Left ventricle myocardium inferior (tissue), 1 donor: Measurements from ENCODE around the gene MAPK13. TPM values are rescaled to one million over a fixed set of nuclear protein-coding genes. Genes with fewer than 3 reads are reported as not detected.

ENCODE experiments used
- DNase-seq: peaks from one replicate; pipeline ENCODE4 v3.0.0-alpha.2; 2020
- H3K27ac ChIP-seq: fragments of 200-600 bp; replicated peaks from 2 replicates; pipeline ENCODE4 v1.8.0; 2021
- H3K27me3 ChIP-seq: fragments of 200-600 bp; 2 replicates; pipeline ENCODE4 v1.8.0; 2021; ENCODE audit warnings: low read depth
- H3K36me3 ChIP-seq: fragments of 200-600 bp; 2 replicates; pipeline ENCODE4 v1.8.0; 2021
- H3K4me1 ChIP-seq: fragments of 200-600 bp; 2 replicates; pipeline ENCODE4 v1.8.0; 2021
- H3K4me3 ChIP-seq: fragments of 200-600 bp; 2 replicates; pipeline ENCODE4 v1.8.0; 2021; ENCODE audit warnings: mild to moderate bottlenecking, moderate library complexity
- H3K9me3 ChIP-seq: fragments of 200-600 bp; replicated peaks from 2 replicates; pipeline ENCODE4 v1.8.0; 2021
- intact Hi-C: fragments of 100-400 bp; cut with micrococcal nuclease; formaldehyde crosslinking; loops from one replicate; pipeline ENCODE4 v1.11.0; 2022
- total RNA-seq: library from RNA; stranded (reverse); fragmentation: NEBNext Ultra II Directional; extraction: Animal tissue kit (Norgen Biotek cat#: 25700); gene quantifications from one replicate; pipeline ENCODE4 v1.2.1, GENCODE V29; 2021
- TF ChIP-seq, protein P1 (sequence below): fragments of 200-600 bp; IDR thresholded peaks from 2 replicates; pipeline ENCODE4 v1.8.0; 2021; ENCODE audit warnings: antibody characterized with exemption, mild to moderate bottlenecking, borderline replicate concordance
- donor health status: DM: no; HTN: yes; CAD: no; lungs with severe emphysema.

The MAPK13 gene
- total RNA-seq, 1 donor from 2014 or later = 0.33 TPM

- Histone ChIP-seq H3K4me3 (no peak overlapping the region), H3K27me3 (peaks cover 64% of the 10 kb centered on the region), H3K27ac (no peak overlapping the region), H3K4me1 (peaks cover 26% of the 10 kb centered on the region), H3K36me3 (no peaks in the 10 kb centered on the region), H3K9me3 (no peaks in the 10 kb centered on the region)
- no peak for DNase-seq
- TF ChIP-seq, protein P1, sequence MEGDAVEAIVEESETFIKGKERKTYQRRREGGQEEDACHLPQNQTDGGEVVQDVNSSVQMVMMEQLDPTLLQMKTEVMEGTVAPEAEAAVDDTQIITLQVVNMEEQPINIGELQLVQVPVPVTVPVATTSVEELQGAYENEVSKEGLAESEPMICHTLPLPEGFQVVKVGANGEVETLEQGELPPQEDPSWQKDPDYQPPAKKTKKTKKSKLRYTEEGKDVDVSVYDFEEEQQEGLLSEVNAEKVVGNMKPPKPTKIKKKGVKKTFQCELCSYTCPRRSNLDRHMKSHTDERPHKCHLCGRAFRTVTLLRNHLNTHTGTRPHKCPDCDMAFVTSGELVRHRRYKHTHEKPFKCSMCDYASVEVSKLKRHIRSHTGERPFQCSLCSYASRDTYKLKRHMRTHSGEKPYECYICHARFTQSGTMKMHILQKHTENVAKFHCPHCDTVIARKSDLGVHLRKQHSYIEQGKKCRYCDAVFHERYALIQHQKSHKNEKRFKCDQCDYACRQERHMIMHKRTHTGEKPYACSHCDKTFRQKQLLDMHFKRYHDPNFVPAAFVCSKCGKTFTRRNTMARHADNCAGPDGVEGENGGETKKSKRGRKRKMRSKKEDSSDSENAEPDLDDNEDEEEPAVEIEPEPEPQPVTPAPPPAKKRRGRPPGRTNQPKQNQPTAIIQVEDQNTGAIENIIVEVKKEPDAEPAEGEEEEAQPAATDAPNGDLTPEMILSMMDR = no peak
- intact Hi-C loops = no loop called here
Observed at GRCh38 chr6:36135053-36135731, 4.9 kb downstream of the MAPK13 start.

GRCh38 chr6:36136034-36136433, 5.7 kb downstream of the MAPK13 start:
- TF ChIP-seq, protein P1 = no peak
- intact Hi-C loops = no loop called here
- no peak for DNase-seq
- no peaks in the 10 kb centered on the region for H3K9me3 ChIP-seq
- H3K27me3 ChIP-seq = peaks cover 56% of the 10 kb centered on the region
- no peaks in the 10 kb centered on the region for H3K36me3 ChIP-seq
- no peak overlapping the region for H3K27ac ChIP-seq
- H3K4me1 ChIP-seq = peaks cover 20% of the 10 kb centered on the region
- H3K4me3 ChIP-seq = no peak overlapping the region

DNA sequence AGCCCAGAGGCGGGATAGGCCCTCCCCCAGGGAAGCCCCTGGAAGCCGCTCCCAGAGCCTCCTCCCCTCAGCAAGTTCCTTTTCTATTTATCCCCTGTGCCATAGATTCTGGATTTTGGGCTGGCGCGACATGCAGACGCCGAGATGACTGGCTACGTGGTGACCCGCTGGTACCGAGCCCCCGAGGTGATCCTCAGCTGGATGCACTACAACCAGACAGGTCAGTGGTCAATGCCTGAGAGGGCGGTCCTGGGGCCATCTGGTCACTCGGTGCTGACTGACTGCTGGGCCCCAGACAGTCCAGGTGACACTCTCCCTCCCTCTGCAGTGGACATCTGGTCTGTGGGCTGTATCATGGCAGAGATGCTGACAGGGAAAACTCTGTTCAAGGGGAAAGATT, 6.2 kb downstream of the MAPK13 start:
- Histone ChIP-seq H3K9me3 (no peaks in the 10 kb centered on the region), H3K27me3 (peaks cover 51% of the 10 kb centered on the region), H3K27ac (no peak overlapping the region), H3K4me1 (peaks cover 15% of the 10 kb centered on the region), H3K4me3 (no peak overlapping the region), H3K36me3 (no peaks in the 10 kb centered on the region)
- no peak for DNase-seq
- intact Hi-C loops = no loop called here
- TF ChIP-seq, protein P1 = no peak

GRCh38 chr6:36138667-36139066, 8.4 kb downstream of the MAPK13 start:
- Histone ChIP-seq H3K9me3 (no peaks in the 10 kb centered on the region), H3K27ac (no peak overlapping the region), H3K4me3 (no peak overlapping the region), H3K4me1 (peaks cover 7% of the 10 kb centered on the region), H3K27me3 (peaks cover 31% of the 10 kb centered on the region), H3K36me3 (no peaks in the 10 kb centered on the region)
- intact Hi-C loops = no loop called here
- DNase-seq = no peak
- TF ChIP-seq, protein P1 = no peak

GRCh38 chr6:36139431-36139830, 9.1 kb downstream of the MAPK13 start:
- Histone ChIP-seq H3K4me3 (no peak overlapping the region), H3K9me3 (no peaks in the 10 kb centered on the region), H3K4me1 (peaks cover 7% of the 10 kb centered on the region), H3K36me3 (no peaks in the 10 kb centered on the region), H3K27ac (no peak overlapping the region), H3K27me3 (peaks cover 24% of the 10 kb centered on the region)
- TF ChIP-seq, protein P1 = no peak
- DNase-seq = no peak
- intact Hi-C loops = no loop called here
